Suppressor macrophage treated with lipopolysaccharide for 1 hour (primary cell): ENCODE data around the gene UBE2O.
A peak's percentile ranks its signal among the peaks of the same experiment; 100 is the strongest.

ENCODE experiments used
- DNase-seq, 3 donors: peaks; one replicate each; pipeline ENCODE4 v3.0.0-alpha.2; 2020 to 2022

UBE2O gene

DNA sequence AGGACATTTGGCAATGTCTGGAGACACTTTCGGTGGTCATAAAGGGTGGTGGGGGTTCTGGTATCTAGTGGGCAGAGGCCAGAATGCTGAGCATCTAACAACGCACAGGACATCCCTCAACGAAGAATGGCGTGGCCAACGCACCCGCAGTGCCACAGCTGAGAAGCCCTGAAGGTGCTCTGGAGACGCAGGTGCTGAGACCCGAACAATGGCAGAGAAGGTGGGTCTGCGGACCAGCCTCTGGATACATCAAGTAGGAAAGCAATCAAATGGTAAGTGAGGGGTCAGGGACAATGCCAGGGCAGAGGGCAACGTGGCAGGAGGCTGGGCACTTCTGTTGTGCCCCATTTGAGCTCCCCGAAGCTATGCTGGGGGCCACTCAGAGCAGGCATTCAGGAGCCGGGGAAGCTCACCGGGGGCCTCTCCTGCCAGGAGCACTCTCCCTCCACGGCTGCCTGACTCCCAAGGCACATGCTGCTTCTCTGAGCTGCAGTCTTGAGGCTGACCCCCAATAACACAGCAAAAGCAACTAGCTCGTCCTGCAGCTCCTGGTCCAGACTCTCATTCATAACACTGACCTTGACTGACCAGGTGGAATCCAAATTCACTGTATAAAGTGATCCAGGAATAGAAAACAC is 42.5 kb downstream of the UBE2O start:
- no peak for DNase-seq

DNA sequence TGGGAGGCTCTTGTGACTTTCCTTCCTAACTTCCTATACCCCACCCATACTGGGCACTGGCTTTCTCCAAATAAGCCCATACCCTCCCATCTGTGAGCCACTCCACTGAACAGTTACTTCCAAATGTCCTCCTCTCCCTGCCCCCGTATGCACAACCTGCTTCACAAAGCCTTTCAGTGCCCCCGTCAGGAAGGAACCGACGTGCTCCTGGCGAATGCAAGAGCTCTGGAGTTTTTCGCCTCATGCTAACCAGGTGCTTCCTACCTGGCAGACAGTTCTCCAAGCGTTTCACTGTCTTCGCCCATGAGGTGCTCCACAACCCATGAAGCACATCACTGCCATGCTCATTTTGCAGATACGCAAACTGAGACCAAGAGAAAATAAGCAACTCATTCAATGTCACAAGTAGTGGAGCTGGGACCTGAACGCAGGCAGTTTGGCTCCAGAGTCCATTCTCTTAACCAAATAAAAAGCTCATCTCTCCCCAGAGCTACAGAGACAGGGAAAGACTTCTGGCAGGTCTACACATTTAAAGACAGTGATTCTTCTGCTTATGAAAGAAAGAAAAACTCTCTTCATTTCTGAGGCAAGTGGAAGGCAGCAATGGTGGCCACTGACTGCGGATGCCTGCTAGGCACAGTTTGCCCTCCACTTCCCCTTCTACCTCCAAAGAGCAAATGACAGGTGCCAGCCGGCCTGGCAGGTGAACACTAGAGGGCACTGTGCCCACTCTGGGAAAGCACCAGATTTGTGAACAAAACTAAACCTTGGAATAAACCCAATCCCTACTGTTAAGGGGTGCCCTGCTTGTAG is 44.7 kb downstream of the UBE2O start:
- DNase-seq, result peak in 2 of 3 donors; percentile 30 to 57

DNA sequence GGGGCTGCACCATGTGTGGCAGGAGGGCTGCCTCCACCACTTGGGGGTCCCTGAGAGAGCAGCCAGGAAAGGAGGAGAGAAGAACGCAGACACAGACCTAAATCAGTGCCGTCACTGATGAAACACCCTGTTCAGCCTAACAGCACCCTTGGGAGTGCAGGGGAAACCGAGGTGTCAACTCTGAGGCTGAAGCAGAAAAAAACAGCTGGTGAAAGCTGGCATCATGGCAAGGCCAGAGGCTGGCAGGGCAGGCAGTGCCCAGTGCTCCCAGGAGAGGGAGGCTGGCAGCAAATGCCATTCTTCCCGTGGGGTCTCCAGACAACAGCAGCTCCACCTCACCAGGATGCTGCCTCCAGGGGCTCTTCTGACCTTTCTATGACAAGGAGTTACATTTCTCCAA is 45.4 kb downstream of the UBE2O start:
- DNase-seq, result no peak

DNA sequence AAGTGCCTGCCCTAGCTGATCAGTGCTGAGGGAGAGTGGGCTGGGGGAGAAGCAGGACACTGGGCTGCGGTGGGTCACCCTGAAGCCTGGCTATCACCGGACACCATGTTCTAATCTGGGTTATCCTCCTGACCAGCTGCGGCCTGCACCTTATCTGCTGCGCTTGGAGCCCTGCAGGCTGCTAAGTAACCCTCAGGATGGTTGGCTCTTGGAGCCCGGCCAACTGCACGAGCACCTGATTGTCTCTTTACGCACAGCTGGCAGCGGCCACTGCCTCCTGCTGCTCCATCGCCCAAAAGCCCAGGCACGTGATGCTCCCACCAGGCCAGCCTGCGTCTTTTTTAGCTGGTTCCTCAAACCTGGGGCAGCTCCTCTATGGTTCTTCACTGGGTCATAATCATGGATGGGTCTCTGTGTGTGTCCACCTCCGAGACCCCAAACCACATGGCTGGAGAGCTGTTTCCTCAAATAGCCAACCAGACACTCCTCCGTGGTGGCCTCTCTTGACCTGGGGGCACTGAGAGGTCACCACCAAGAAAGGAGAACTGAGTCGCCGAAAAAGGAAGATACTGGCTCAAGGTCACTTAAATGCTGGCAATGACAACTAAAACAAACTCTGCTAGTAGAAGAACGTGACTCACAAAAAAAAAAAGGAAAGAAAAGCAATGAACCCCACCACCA is 46.8 kb downstream of the UBE2O start:
- peak; percentile 63 to 76 (median 67) for DNase-seq

DNA sequence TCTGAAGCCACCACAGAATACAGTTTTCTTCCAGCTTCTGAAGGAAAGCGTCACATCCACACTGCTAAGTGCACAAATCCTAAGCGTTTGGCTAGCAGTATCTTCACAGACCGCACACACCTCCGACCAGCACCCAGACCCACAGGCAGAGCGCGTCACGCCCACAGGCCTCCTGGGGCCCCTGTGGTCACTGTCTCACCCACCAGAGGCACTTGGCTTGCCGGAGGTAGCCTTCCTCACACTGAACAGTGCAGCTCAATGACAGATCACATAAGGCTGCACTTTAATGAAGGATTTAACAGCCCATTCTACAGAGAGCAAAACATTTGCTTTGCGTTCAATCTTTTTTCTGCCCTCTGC is 47.4 kb downstream of the UBE2O start:
- DNase-seq, result no peak

DNA sequence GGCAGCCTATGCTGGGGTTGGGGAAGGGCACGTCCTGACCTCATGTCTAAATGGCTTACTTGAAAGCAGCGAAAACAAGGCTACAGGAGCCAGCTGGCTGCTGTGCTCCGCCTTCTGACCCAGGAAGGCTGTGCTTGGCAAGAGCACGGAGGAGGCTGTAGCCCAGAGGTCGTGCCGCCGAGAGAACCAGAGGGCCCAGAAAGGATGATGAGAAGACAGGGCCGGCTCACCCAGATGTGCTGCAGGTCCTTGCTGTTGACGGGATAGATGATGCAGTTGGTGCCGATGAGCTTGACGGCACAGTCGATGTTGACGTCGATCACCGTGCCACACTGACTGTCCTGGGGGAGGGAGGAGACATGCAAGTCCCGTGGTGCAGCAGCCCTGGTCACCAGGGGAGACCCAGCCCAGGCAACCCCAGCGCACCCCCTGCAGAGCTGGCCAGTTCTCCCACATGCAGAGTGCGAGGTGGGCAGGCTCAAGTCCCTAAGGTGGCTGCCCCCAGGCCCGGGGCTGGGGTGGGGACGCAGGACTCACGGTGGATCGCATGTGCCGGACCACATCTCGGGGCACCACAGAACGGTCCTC is 47.9 kb downstream of the UBE2O start:
- no peak for DNase-seq

DNA sequence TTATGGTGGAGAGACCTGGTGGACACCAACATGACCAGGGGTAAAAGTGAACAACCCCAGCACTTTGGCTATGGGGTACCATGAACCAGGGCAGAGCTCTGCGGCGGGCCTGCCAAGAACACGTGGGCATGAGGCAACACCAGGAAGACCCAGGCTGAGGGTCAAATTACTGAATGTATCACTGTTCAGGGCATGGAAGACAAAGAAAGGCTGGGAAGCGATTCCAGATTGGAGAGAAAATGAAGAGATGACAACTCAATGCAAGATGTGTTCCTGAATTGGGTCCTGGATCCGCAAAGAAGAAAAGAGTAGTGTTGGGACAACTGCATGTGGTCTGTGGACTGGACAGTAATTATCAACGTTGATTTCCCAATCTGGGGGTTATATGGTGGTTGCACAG is 48.7 kb downstream of the UBE2O start:
- DNase-seq, result no peak

DNA sequence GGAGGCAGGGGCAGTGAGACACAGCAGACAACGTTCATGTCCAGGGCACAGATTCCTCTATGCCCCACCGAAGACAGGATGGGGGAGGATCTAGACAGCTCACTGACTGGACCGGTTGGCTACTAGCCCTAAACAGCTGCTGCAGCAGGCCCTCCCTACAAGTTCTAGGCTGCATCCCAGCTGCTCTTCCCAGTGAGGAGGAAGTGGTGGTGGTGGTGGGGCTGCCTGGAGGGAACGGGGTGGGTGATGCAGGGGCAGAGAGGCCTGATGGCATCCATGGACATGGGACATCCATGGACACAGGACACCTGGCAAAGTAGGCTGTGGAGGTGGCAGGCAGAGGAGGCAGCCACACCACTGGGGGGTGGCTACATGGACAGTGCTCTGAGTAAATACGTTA is 50.2 kb downstream of the UBE2O start:
- DNase-seq, result no peak

DNA sequence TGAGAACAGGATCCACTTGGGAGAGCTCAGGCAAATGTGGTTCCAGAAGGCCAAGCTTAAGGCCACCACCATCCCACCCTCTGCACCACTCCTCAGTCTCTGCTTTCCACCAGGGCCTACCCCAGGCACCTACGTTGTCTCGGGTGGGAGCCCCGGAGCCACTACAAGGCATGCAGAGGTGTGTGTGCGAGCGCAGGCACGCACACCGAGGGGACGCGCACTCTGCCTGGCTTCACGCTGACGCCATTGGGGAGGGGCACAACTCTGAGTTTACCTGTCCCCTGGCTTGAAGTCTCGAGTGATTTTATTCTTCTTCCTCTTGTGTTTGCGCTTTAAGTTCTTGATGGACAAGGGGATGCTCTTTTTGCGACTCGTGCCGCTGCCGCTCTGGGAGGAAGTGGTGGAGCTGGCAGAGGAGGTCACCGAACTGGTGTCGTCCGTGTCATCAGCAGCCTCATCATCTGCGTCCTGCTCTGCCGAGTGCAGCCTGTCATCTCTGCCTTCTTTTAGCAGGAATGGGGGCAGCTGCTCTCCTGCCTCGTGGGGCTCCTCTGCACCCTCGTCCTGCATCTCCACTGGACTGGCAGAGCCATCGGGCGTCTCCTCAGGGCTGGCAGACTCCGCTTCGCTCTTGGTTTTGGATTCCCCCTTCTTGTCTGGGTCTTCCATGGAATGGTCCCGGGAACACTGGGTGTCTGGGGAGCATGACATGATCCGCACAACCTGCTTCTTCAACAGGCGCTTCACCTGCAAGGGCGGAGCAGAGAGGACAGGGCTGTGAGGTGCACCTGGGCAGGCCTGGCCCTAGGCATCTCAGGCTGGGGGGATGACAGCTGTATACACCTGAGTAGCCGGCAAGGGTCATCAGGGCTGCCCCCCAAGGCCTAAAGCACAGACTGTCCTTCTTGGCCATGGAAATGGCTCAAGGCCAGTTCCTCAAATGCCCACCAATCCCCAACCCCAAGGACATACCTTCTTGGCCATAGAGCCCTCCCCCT is 53.5 kb downstream of the UBE2O start:
- no peak for DNase-seq

DNA sequence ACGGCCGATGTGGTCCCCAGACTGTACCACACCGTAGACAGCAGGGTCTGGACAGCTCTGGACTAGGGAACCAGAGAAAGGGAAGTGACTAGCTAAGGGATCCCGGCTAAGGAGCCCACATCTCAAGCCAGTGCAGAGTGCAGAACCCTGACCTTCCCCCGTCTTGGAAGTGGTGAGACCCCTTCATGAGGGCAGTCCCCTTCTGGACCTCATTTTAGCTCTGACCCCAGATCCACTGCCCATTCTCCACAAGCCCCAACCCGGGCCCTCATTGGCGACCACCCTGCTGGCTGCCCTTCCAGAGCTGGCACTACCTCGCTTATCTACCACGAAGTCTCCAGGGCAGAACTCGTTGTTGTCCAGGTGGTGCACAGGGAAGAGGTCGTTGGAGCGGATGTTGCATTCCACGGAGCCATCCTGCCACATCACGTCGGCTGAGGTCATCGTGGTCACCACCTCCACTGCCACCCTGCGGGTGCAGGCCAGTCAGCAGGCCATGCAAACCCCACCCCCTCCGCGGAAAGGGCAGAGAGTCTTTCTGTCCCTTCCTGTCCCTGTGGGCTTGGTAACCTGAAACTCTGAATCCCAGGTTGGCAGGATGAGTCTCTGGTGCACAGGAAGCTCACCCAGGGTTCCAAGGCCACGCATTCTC is 54.3 kb downstream of the UBE2O start:
- no peak for DNase-seq

DNA sequence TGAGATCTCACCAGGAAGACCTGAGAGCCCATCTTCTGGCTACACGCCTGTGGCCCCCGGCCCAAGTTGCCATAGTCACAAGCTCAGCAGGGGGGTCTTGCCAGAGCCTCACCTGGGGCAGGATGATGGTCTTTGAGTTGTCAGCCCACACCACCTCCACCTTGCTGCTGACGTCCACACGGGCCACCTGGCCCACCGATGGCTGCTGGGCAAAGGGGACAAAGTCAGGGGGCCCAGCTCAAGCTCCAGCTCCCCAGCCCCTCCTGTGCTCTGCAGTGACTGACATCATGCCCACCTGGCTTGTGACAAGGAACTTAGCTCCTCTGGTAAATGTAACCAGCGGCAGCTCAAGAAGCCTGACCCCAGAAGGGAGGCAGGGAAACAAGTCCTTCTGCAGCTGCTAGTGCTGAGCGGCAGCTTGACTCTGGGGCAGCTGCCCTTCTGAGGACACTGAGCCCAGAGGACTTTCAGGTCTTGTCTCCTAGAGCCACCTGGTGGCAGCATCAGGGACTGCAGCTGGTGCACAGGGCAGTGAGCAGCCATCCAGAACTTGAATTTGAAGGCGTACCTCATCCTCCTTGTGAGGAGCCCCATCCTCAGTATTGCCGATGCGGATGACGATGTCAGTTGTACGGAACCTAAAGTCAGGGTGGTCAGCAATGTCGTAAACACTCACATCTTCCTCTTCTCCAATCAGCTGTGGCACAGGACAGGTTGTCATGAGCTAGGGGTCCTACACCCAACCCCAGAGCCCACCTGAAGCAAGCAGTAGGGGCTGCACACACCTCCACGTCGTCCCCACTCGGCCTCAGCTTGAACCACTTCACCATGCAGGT is 55.0 kb downstream of the UBE2O start:
- DNase-seq, result peak; percentile 90 to 94 (median 93)

DNA sequence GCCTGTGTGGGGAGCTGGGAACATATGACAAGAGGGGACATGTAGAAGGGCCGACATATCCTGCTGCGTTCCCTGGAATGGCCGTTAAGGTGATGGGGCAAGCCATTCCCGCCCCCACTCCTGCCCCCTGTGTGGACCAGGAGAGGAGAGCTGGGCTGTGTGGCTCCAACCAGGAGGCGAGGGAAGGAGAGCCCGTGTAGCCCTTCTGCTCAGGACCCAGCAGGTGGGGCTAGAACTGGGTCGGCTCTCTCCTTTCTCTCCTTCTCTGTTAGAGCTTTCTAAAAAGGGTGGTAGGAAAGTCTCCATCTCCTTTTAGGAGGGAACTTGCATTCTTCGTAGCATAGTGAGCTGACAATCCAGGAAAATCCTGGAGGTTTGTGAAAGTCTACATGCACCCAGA is 55.8 kb downstream of the UBE2O start:
- no peak for DNase-seq

DNA sequence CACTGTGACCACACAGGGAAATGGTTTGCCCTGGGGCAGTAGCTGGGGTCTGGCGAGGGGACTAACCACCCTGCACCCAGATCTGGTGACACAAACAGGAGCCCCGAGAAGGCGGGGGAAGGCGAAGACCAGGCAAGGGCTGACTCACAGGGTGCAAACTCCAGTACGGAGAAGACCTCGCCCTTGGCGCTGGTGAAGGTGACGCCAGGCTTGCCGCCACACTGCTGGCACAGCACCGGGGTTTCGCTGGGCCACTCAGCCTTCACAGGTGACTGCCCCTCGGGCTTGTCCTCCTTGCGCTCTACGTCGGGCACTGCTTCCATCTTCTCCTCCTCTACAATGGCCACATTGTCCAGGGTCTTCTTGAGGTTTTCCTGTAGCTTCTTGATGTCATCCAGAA is 57.0 kb downstream of the UBE2O start:
- no peak for DNase-seq

DNA sequence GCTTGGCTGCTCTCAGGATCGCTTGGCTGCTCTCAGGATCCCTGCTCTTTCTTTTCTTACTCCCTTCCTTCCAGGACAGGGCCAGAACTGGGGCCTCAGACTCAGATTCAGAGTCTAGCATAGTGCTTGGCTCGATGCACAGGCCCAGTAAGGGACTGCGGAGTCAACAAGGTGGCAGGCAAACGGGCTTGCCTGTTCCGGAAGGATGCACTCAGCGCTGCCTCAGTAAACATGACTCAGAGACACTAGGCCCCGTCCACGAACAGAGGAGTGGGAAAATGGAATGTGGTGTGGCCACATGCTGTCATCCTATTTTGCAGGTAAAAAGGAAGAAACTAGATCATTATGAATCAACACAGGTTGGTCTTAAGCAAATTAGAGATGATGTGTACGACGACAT is 58.8 kb downstream of the UBE2O start:
- DNase-seq, result no peak

DNA sequence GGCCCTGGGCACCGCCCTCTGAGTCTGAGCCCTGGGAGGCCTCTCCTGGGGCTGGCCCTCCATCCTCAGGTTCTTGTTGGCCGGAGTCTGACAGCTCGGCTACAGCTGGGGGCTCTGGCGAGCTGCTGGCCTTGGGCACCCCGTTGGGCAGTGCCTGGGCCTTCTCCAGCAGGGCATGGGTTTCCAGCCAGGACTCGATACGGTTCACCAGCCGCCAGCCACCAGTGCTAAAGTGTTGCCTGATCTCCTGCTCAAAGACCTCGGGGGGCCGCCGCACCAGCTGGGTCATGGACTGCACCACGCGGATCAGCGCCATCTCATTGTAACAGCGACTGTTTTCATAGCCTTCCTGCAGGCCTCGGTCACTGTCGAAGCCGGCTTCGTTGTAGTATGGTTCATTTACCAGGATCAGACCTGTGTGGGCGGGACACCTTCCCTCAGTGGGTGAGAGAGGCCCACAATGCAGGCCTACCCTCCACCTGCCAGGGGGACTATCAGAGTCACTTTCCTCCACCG is 61.7 kb downstream of the UBE2O start:
- DNase-seq, result no peak

DNA sequence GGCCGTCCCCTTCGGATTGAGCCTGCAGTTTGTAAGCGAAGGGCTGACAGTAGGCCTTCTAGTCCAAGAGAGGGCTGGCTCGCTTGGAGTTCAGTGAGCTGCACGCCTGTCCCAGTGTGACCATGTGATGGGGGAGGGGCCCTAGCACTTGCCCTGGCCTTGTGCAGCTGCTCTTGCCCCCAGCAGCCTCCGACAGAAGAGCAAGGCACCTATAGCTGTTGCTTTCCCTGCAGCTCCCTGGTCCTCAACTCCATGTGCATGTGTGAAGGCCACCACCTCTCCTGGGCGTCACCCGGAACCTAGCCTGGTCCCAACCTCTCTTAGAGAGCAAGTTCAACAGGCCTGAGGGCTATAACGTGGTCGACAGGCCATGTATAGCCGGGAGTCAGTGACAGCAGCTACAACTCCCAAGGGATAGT is 62.9 kb downstream of the UBE2O start:
- no peak for DNase-seq

DNA sequence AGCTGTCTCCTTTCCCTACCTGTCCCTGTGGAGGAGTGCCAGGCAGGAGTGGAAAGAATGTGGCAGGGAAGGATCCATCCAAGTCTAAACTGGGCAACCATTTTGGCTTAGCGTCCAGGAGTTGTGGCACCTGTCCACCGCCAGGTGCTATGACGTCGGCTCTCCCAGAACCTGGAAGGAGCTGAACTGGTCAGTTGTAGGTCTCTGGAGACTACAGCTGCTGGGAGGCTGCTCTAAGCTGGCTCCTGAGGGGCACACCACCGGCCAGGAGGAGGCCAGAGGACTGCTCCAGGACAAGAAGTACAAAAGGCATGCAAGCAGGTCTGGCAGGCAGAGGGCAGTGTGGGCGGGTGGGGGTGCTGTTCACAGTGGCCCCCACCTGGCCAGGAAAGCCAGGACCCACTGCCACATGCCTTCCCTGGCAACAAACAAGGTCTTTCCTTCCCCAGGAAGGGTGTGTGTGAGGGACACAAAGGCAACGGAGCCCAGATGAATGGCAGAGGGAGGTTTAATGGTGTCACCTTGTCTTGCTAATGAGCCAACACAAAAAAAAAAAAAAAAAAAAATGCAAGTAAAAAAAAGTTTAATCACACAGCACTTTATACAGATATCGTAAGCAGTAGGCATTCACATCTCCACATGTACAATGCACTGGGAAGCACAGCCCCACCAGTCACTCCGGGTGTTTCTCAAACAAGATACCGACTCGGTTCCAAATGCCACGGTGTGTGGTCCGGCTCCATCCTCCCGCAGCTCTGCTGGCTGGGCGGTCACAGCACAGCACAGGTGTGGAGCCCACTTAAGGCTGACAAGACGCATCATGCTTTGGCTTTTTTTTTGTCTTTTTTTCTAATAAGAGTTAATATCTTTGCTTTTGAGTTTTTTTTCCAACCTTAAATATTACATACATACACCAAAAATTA is 63.7 kb downstream of the UBE2O start:
- no peak for DNase-seq

DNA sequence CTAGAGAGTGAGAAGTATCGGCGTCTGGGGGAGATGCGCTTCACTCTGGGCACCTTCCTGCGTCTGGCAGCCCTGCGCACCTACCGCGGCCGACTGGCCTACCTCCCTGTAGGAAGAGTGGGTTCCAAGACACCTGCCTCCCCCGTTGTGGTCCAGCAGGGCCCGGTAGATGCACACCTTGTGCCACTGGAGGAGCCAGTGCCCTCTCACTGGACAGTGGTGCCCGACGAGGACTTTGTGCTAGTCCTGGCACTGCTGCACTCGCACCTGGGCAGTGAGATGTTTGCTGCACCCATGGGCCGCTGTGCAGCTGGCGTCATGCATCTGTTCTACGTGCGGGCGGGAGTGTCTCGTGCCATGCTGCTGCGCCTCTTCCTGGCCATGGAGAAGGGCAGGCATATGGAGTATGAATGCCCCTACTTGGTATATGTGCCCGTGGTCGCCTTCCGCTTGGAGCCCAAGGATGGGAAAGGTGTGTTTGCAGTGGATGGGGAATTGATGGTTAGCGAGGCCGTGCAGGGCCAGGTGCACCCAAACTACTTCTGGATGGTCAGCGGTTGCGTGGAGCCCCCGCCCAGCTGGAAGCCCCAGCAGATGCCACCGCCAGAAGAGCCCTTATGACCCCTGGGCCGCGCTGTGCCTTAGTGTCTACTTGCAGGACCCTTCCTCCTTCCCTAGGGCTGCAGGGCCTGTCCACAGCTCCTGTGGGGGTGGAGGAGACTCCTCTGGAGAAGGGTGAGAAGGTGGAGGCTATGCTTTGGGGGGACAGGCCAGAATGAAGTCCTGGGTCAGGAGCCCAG is 65.8 kb downstream of the UBE2O start:
- no peak for DNase-seq
